HUES48 (cell line): ENCODE measurements around the gene KANSL1.
A peak's percentile ranks its signal among the peaks of the same experiment; 100 is the strongest.

ENCODE experiments used
- H3K27ac ChIP-seq: one replicate; pipeline ENCODE4 v1.7.0; 2013; ENCODE audit warnings: low read depth, low read length, inconsistent platforms
- H3K27me3 ChIP-seq: 2 replicates; pipeline ENCODE4 v1.6.1; 2013; ENCODE audit warnings: mild to moderate bottlenecking, low read length; ENCODE audit not compliant: control insufficient read depth, insufficient read depth
- H3K36me3 ChIP-seq: 2 replicates; pipeline ENCODE4 v1.6.1; 2013; ENCODE audit warnings: low read length; ENCODE audit not compliant: control insufficient read depth, insufficient read depth
- H3K4me1 ChIP-seq: 2 replicates; pipeline ENCODE4 v1.6.1; 2013; ENCODE audit warnings: mild to moderate bottlenecking, low read length; ENCODE audit not compliant: control insufficient read depth, insufficient read depth
- H3K4me3 ChIP-seq: 2 replicates; pipeline ENCODE4 v1.5.1; 2013; ENCODE audit warnings: mild to moderate bottlenecking, low read depth, low read length
- H3K9ac ChIP-seq: 2 replicates; pipeline ENCODE4 v1.6.1; 2013; ENCODE audit warnings: mild to moderate bottlenecking, low read depth, low read length, moderate library complexity
- H3K9me3 ChIP-seq: 2 replicates; pipeline ENCODE4 v1.6.1; 2013; ENCODE audit warnings: low read length; ENCODE audit not compliant: control insufficient read depth, insufficient read depth

The KANSL1 gene

GRCh38 chr17:46179375-46179999 is 13.7 kb downstream of the KANSL1 start:
- Histone ChIP-seq H3K4me1 (peaks cover 73% of the 10 kb centered on the region), H3K9ac (peak overlapping the region; percentile 16), H3K27me3 (no peaks in the 10 kb centered on the region), H3K27ac (peak overlapping the region; percentile 67), H3K36me3 (no peaks in the 10 kb centered on the region), H3K4me3 (no peak overlapping the region), H3K9me3 (no peaks in the 10 kb centered on the region)

GRCh38 chr17:46178550-46179214 is 14.5 kb downstream of the KANSL1 start:
- Histone ChIP-seq H3K36me3 (no peaks in the 10 kb centered on the region), H3K9ac (peak overlapping the region; percentile 16; the same call in 1 of the 2 replicates), H3K27ac (peak overlapping the region; percentile 67), H3K27me3 (no peaks in the 10 kb centered on the region), H3K4me1 (peaks cover 68% of the 10 kb centered on the region), H3K9me3 (no peaks in the 10 kb centered on the region), H3K4me3 (no peak overlapping the region)

DNA sequence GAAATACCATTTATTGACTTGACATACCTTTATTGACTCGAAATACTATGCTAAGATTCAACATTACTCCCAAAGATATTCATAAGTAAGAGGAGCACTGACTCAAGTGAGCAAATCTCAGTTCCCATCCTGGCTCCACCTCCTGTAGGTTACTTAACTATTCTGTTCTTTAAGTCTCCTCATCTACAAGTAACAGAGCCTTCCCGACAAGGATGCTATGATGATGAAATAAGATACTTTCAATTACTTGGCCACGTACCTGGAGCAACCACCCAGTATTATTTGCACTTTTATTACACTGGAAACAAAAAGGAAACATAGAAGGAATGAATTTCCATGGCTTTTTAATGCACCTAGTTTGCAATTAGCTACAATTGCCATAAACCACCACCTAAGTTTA is 16.3 kb downstream of the KANSL1 start:
- H3K4me3 ChIP-seq: no peak overlapping the region
- no peaks in the 10 kb centered on the region for H3K27me3 ChIP-seq
- no peak overlapping the region for H3K27ac ChIP-seq
- H3K9ac ChIP-seq: no peak overlapping the region
- H3K36me3 ChIP-seq: peaks cover 6% of the 10 kb centered on the region
- H3K4me1 ChIP-seq: peaks cover 57% of the 10 kb centered on the region
- H3K9me3 ChIP-seq: no peaks in the 10 kb centered on the region

- no peak overlapping the region for H3K4me3 ChIP-seq
- peaks cover 48% of the 10 kb centered on the region for H3K4me1 ChIP-seq
- H3K36me3 ChIP-seq: peaks cover 17% of the 10 kb centered on the region
- H3K27me3 ChIP-seq: no peaks in the 10 kb centered on the region
- H3K9me3 ChIP-seq: no peaks in the 10 kb centered on the region
- no peak overlapping the region for H3K27ac ChIP-seq
- H3K9ac ChIP-seq: no peak overlapping the region
These were observed 17.3 kb downstream of the KANSL1 start for GRCh38 chr17:46175891-46176290.

GRCh38 chr17:46173153-46173552 is 20.1 kb downstream of the KANSL1 start:
- no peak overlapping the region for H3K4me3 ChIP-seq
- no peaks in the 10 kb centered on the region for H3K27me3 ChIP-seq
- H3K27ac ChIP-seq: no peak overlapping the region
- H3K9me3 ChIP-seq: no peaks in the 10 kb centered on the region
- peaks cover 45% of the 10 kb centered on the region for H3K36me3 ChIP-seq
- H3K4me1 ChIP-seq: peaks cover 29% of the 10 kb centered on the region
- no peak overlapping the region for H3K9ac ChIP-seq

DNA sequence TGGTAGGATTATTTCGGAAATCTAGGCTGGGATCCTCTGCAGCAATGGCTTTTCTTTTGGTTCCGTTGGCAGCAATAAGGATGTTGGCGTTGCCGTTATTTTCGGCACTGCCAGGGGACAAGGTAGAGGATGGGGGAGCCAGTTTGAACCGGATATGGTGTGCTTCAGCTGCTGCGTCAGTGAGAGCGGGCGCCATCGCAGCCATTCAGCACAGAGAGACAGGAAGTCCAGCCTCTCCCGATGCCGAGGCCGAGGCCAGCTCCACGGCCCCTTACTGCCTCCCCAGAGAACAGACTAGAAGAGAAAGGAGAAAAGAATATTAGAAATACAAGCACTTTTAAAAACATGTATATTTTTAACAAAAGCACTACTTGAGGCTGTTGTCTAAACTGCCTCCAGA is 21.3 kb downstream of the KANSL1 start:
- Histone ChIP-seq H3K9ac (no peak overlapping the region), H3K9me3 (no peaks in the 10 kb centered on the region), H3K27ac (no peak overlapping the region), H3K4me3 (no peak overlapping the region), H3K4me1 (peaks cover 31% of the 10 kb centered on the region), H3K36me3 (peaks cover 45% of the 10 kb centered on the region), H3K27me3 (no peaks in the 10 kb centered on the region)

DNA sequence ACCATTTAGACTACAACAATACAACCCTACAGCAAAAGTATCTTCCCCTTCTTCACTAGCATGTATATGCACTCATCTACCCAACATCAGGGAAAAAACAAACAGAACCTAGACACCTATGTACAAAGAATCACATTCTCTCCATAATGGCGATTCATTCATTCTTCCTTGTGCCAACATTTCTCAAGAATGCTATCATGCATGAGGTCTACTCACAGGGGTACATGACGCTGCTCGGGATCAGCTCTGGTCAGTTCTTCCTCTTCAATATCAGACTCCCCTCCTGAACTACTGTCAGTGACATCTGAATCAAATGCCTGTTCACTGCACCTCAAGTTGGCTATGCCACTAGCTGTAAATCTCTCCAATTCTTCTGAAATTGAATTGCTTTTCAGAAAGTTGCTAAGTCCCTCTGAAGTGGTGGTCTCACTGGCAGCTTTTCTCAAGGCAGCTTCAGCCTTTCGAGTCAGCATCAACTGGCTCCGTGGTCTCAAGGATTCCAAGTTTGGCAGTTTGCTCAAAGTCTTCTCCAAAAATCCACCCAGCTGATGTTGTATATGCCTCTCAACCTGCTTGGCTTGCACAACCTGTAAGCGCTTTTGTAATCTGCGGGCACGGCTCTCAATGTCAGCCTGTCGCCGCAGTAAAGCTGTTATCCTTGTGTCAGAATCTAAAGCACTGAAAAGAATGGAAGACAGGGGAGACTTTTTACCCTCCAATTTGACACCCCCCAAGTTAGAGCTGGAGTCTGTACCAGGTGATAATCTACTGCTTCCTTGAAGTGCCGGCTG is 22.4 kb downstream of the KANSL1 start:
- no peak overlapping the region for H3K27ac ChIP-seq
- no peak overlapping the region for H3K9ac ChIP-seq
- H3K4me3 ChIP-seq: no peak overlapping the region
- peaks cover 30% of the 10 kb centered on the region for H3K4me1 ChIP-seq
- no peaks in the 10 kb centered on the region for H3K27me3 ChIP-seq
- no peaks in the 10 kb centered on the region for H3K9me3 ChIP-seq
- peaks cover 45% of the 10 kb centered on the region for H3K36me3 ChIP-seq

GRCh38 chr17:46169913-46170638 is 23.2 kb downstream of the KANSL1 start:
- Histone ChIP-seq H3K4me1 (peaks cover 30% of the 10 kb centered on the region), H3K9ac (no peak overlapping the region), H3K9me3 (no peaks in the 10 kb centered on the region), H3K4me3 (no peak overlapping the region), H3K27ac (no peak overlapping the region), H3K36me3 (peaks cover 45% of the 10 kb centered on the region), H3K27me3 (no peaks in the 10 kb centered on the region)

- Histone ChIP-seq H3K4me1 (peaks cover 40% of the 10 kb centered on the region), H3K27ac (no peak overlapping the region), H3K27me3 (no peaks in the 10 kb centered on the region), H3K4me3 (no peak overlapping the region), H3K9ac (no peak overlapping the region), H3K9me3 (no peaks in the 10 kb centered on the region), H3K36me3 (peaks cover 52% of the 10 kb centered on the region)
These were observed 25.2 kb downstream of the KANSL1 start for GRCh38 chr17:46167826-46168569.

DNA sequence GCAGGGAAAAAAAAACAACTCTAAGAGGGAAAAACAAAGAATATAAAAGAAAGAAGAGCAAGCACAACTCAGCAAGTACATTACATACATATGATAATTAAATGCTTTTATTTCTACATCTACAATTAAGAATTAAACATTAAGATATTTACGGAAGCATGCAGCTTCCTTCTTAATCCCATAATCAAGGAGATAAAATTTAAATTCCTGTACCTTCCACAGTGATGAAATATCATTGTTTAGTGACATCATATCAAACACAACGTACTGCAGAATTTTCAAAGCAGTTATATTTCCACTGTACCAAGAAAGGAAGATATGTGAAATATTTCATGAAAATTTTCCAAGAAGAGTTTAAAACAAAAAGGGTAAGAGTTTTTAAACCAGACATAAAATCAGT is 26.0 kb downstream of the KANSL1 start:
- H3K4me1 ChIP-seq: peaks cover 44% of the 10 kb centered on the region
- H3K27me3 ChIP-seq: no peaks in the 10 kb centered on the region
- H3K9ac ChIP-seq: no peak overlapping the region
- H3K4me3 ChIP-seq: no peak overlapping the region
- H3K36me3 ChIP-seq: peaks cover 49% of the 10 kb centered on the region
- no peaks in the 10 kb centered on the region for H3K9me3 ChIP-seq
- H3K27ac ChIP-seq: no peak overlapping the region
